H1 (cell line): ENCODE results near the gene CFD.

Experiments
- CTCF ChIP-seq, 3 experiments: IDR thresholded peaks; 1 replicate in 2 of 3; 2 replicates in 1 of 3; pipeline versions ENCODE4 v1.5.1 to v1.6.1; 2011; ENCODE audit warnings: low read length in 3 of 3, mild to moderate bottlenecking in 3 of 3, inconsistent platforms in 2 of 3, low read depth in 1 of 3, moderate library complexity in 1 of 3; ENCODE audit not compliant: insufficient read depth in 1 of 3; ENCODE audit errors: control extremely low read depth in 1 of 3
- YY1 ChIP-seq: IDR thresholded peaks from 2 replicates; pipeline ENCODE4 v1.6.1; 2011; ENCODE audit warnings: low read depth, mild to moderate bottlenecking, low read length

DNA sequence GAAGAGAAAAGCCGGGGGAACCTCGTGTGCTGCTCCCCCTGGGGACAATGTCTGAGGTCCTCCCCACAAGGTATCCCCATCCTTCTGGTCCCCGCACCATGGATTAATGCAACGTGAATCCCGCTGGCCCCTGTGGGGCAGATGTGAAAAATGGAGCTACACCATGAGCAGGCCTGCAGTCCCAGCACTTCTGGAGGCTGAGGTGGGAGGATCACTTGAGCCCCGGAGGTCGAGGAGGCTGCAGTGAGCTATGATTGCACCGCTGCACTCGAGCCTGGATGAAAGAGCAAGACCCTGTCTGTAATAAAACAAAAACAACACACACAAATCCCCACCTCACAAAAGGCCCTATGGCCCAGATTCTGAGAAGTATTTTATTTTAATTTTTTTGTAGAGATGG, 1.2 kb upstream of the CFD start:
- TF ChIP-seq CTCF (IDR thresholded peaks at IDR 0.05; ENCODE audit: control extremely low read depth in 1 of 3, insufficient read depth in 1 of 3, low read depth in 1 of 3, low read length in 3 of 3) (no peak), YY1 (no peak)
